Measurements from ENCODE around the gene OR6Y1. TPM values are rescaled to one million over a fixed set of nuclear protein-coding genes. Genes with fewer than 3 reads are reported as not detected.

OR6Y1 gene
- total and polyA plus RNA-seq, 2 donors (not counting 3 experiments of a cell fraction or from before 2014, with no cell fraction given): not detected

DNA sequence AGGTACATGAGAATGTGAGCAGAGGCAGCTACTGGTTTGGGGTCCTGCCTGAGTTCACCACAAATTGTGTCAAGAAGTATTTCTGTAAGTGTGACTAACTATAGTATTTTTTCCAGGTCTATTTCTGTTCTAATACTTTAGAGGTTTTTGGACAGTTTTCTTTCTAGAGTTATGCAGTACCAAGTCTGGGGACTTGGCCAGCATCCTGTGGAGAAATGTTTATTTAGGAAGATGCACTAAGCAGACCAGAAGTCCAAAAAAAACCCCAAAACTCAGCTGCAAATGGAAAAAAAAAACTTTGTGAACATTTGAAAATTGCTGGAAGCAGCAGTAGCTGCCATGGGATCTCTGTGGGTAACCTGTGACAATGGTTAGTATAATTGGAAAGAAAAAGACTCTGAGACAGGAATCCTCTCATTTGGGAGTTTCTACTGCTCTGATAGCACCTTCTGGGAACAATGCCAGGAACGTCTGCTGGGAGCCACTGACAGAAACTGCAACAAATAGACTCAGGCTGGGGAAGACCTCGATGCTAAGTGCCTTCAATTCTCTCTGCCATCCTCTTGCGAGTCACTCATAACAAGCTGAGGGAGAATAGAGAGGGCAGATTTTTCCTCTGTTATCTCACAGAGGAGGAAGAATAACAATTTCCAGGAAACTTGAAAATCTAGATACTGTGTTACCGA lies 44.6 kb downstream of the OR6Y1 start:
- TF ChIP-seq, protein P1, sequence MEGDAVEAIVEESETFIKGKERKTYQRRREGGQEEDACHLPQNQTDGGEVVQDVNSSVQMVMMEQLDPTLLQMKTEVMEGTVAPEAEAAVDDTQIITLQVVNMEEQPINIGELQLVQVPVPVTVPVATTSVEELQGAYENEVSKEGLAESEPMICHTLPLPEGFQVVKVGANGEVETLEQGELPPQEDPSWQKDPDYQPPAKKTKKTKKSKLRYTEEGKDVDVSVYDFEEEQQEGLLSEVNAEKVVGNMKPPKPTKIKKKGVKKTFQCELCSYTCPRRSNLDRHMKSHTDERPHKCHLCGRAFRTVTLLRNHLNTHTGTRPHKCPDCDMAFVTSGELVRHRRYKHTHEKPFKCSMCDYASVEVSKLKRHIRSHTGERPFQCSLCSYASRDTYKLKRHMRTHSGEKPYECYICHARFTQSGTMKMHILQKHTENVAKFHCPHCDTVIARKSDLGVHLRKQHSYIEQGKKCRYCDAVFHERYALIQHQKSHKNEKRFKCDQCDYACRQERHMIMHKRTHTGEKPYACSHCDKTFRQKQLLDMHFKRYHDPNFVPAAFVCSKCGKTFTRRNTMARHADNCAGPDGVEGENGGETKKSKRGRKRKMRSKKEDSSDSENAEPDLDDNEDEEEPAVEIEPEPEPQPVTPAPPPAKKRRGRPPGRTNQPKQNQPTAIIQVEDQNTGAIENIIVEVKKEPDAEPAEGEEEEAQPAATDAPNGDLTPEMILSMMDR (IDR thresholded peaks at IDR 0.05; ENCODE audit: extremely low read depth in 1 of 2, insufficient read depth in 1 of 2, low read depth in 1 of 2, low read length in 2 of 2): no peak
- no peak for TF ChIP-seq POLR2AphosphoS5 (IDR thresholded peaks at IDR 0.05; ENCODE audit: insufficient read depth, low read depth, low read length)
- no peaks in the 10 kb centered on the region for H3K9me1 ChIP-seq (replicated peaks; ENCODE audit: control insufficient read depth, extremely low read depth, insufficient read depth, low read length)
- no peak overlapping the region for H3K4me3 ChIP-seq (replicated peaks in 1 of 3; ENCODE audit: insufficient read depth in 1 of 3, low read depth in 1 of 3, low read length in 3 of 3)
- POLR2A ChIA-PET: no interaction called here
- H3K36me3 ChIP-seq (ENCODE audit: control insufficient read depth in 2 of 2, extremely low read depth in 1 of 2, insufficient read depth in 2 of 2, low read length in 2 of 2): no peaks in the 10 kb centered on the region
- FAIRE-seq (no peak), DNase-seq (ENCODE audit: low read depth, low spot score) (no peak)
- H3K4me1 ChIP-seq (ENCODE audit: control insufficient read depth, extremely low read depth, insufficient read depth, low read length): no peaks in the 10 kb centered on the region
- H3K27me3 ChIP-seq (ENCODE audit: control insufficient read depth in 2 of 2, insufficient read depth in 2 of 2, low read length in 2 of 2): peaks cover 0 to 1% of the 10 kb centered on the region in 2 experiments
- H3K4me2 ChIP-seq (ENCODE audit: insufficient read depth, low read length): no peak overlapping the region
- H4K20me1 ChIP-seq (replicated peaks; ENCODE audit: control insufficient read depth, extremely low read depth, insufficient read depth, low read length): no peaks in the 10 kb centered on the region
- intact Hi-C loops (cut with micrococcal nuclease): loop anchor here (2.0 kb wide), 1 partner anchor 149 kb away; no protein-coding TSS in a partner anchor
- no TSS peak for BruUV-seq (replicated peaks)
- CTCF ChIA-PET: no interaction called here
- H3K27ac ChIP-seq (ENCODE audit: insufficient read depth, low read depth, low read length): no peak overlapping the region
- H2AFZ ChIP-seq (ENCODE audit: low read depth, low read length): no peak overlapping the region
- no peaks in the 10 kb centered on the region for H3K9me3 ChIP-seq (replicated peaks; ENCODE audit: control insufficient read depth, insufficient read depth, low read length)
- no peak overlapping the region for H3K9ac ChIP-seq (replicated peaks; ENCODE audit: extremely low read depth, insufficient read depth, low read length)
- dilution Hi-C loops (cut with MboI; ENCODE audit: extremely low pct_ligation_motif_present, low sequenced_read_pairs): no loop called here
- H3K79me2 ChIP-seq (ENCODE audit: control insufficient read depth, insufficient read depth, low read length): no peaks in the 10 kb centered on the region

DNA sequence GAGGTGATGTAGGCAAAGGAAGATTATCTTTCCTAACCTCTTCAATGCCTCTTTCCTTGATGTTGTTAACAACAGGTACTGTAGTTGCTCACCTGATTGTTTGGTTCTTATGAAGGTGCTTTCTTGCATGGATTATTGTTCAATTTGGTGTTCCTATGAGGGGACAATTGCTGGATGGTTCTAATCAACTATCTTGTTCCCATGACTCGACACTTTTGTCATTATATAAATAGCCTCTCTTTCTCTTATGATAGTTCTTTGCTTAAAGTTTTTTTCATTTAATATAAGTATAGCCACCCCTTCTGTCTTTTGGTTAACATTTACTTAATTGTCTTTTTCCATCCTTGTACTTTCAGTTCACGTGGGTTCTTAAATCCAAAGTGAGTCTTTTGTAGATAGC lies 46.7 kb downstream of the OR6Y1 start:
- BruUV-seq (replicated peaks): no TSS peak
- Histone ChIP-seq H3K9ac (replicated peaks; ENCODE audit: extremely low read depth, insufficient read depth, low read length) (no peak overlapping the region), H3K79me2 (ENCODE audit: control insufficient read depth, insufficient read depth, low read length) (no peaks in the 10 kb centered on the region), H3K36me3 (ENCODE audit: control insufficient read depth in 2 of 2, extremely low read depth in 1 of 2, insufficient read depth in 2 of 2, low read length in 2 of 2) (no peaks in the 10 kb centered on the region), H3K9me3 (replicated peaks; ENCODE audit: control insufficient read depth, insufficient read depth, low read length) (no peaks in the 10 kb centered on the region), H3K9me1 (replicated peaks; ENCODE audit: control insufficient read depth, extremely low read depth, insufficient read depth, low read length) (no peaks in the 10 kb centered on the region), H3K4me1 (ENCODE audit: control insufficient read depth, extremely low read depth, insufficient read depth, low read length) (no peaks in the 10 kb centered on the region), H3K4me2 (ENCODE audit: insufficient read depth, low read length) (no peak overlapping the region), H2AFZ (ENCODE audit: low read depth, low read length) (no peak overlapping the region), H3K4me3 (replicated peaks in 1 of 3; ENCODE audit: insufficient read depth in 1 of 3, low read depth in 1 of 3, low read length in 3 of 3) (no peak overlapping the region), H4K20me1 (replicated peaks; ENCODE audit: control insufficient read depth, extremely low read depth, insufficient read depth, low read length) (no peaks in the 10 kb centered on the region), H3K27ac (ENCODE audit: insufficient read depth, low read depth, low read length) (no peak overlapping the region), H3K27me3 (ENCODE audit: control insufficient read depth in 2 of 2, insufficient read depth in 2 of 2, low read length in 2 of 2) (peaks cover 0 to 1% of the 10 kb centered on the region in 2 experiments)
- POLR2A ChIA-PET: no interaction called here
- intact Hi-C loops (cut with micrococcal nuclease) (no loop called here), dilution Hi-C loops (cut with MboI; ENCODE audit: extremely low pct_ligation_motif_present, low sequenced_read_pairs) (no loop called here)
- DNase-seq (ENCODE audit: low read depth, low spot score) (no peak), FAIRE-seq (no peak)
- CTCF ChIA-PET: interaction anchor here (0.9 to 3.1 kb wide), 4 partner anchors 11 to 564 kb away, joined by 3 to 34 read pairs (median 10); no protein-coding TSS in a partner anchor
- TF ChIP-seq JUN (IDR thresholded peaks at IDR 0.05; ENCODE audit: borderline replicate concordance, insufficient read depth, insufficient read length, low read depth) (no peak), POLR2A (IDR thresholded peaks at IDR 0.05; ENCODE audit: low read depth, low read length) (no peak), MYC (IDR thresholded peaks at IDR 0.05; ENCODE audit: low read depth, low read length) (no peak), GATA2 (IDR thresholded peaks at IDR 0.05; ENCODE audit: insufficient read depth, insufficient read length, low read depth, low read length) (no peak), POLR2AphosphoS5 (IDR thresholded peaks at IDR 0.05; ENCODE audit: insufficient read depth, low read depth, low read length) (no peak), EZH2 (IDR thresholded peaks at IDR 0.05; ENCODE audit: borderline replicate concordance, low read depth, low read length, severe bottlenecking) (no peak), FOS (IDR thresholded peaks at IDR 0.05; ENCODE audit: borderline replicate concordance, insufficient read depth, low read length) (no peak)
- TF ChIP-seq, protein P2, sequence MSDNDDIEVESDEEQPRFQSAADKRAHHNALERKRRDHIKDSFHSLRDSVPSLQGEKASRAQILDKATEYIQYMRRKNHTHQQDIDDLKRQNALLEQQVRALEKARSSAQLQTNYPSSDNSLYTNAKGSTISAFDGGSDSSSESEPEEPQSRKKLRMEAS (IDR thresholded peaks at IDR 0.05; ENCODE audit: insufficient read depth, insufficient read length): no peak
- TF ChIP-seq, protein P1 (IDR thresholded peaks at IDR 0.05; ENCODE audit: extremely low read depth in 1 of 2, insufficient read depth in 1 of 2, low read depth in 1 of 2, low read length in 2 of 2): no peak
